ENCODE results near the gene PSMD9. TPM values are rescaled to one million over a fixed set of nuclear protein-coding genes. Genes with fewer than 3 reads are reported as not detected.
A peak's percentile ranks its signal among the peaks of the same experiment; 100 is the strongest.
"Not testable (repeated sequence)": the region's sequence is repeated elsewhere in the genome, so short reads cannot be mapped to it uniquely, and the experiment has no call there.

PSMD9 gene
- total RNA-seq, 1 experiment from 2014 or later = 62.7 TPM

DNA sequence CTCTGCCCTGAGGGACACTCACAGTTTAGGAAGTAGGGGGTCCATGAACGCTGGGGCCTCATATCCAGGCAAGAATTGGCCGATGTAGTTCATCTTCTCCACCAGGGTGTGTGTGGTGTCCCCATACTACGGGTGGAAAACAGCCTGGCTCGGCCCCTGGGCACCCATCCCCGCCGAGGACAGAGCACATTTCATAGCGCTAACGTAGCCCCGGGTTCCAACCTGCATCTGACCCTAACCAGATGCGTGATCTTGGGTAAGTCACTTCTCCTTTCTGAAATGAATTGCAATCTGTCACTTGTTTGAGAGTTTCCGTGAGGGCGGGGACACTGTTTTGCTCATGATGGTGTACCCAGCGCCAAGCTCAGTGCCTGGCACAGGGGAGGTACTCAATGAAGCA is 38.9 kb upstream of the PSMD9 start:
- H3K4me1 ChIP-seq (ENCODE audit: control insufficient read depth, insufficient read depth, low read length) = no peaks in the 10 kb centered on the region
- DNase-seq (ENCODE audit: low read depth, low spot score) (no peak), ATAC-seq (peak; percentile 56; the same call in 1 of the 2 replicates)
- POLR2A ChIA-PET = no interaction called here
- no peak for TF ChIP-seq TCF7L2 (IDR thresholded peaks at IDR 0.05; ENCODE audit: low read depth, low read length)
- TF ChIP-seq, protein P1, sequence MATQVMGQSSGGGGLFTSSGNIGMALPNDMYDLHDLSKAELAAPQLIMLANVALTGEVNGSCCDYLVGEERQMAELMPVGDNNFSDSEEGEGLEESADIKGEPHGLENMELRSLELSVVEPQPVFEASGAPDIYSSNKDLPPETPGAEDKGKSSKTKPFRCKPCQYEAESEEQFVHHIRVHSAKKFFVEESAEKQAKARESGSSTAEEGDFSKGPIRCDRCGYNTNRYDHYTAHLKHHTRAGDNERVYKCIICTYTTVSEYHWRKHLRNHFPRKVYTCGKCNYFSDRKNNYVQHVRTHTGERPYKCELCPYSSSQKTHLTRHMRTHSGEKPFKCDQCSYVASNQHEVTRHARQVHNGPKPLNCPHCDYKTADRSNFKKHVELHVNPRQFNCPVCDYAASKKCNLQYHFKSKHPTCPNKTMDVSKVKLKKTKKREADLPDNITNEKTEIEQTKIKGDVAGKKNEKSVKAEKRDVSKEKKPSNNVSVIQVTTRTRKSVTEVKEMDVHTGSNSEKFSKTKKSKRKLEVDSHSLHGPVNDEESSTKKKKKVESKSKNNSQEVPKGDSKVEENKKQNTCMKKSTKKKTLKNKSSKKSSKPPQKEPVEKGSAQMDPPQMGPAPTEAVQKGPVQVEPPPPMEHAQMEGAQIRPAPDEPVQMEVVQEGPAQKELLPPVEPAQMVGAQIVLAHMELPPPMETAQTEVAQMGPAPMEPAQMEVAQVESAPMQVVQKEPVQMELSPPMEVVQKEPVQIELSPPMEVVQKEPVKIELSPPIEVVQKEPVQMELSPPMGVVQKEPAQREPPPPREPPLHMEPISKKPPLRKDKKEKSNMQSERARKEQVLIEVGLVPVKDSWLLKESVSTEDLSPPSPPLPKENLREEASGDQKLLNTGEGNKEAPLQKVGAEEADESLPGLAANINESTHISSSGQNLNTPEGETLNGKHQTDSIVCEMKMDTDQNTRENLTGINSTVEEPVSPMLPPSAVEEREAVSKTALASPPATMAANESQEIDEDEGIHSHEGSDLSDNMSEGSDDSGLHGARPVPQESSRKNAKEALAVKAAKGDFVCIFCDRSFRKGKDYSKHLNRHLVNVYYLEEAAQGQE (IDR thresholded peaks at IDR 0.05; ENCODE audit: insufficient read depth in 1 of 2, low read depth in 2 of 2, low read length in 1 of 2) = no peak
- in situ Hi-C loops (cut with HindIII; ENCODE audit: low pct_unique_long_range_greater_than_20kb, low sequenced_read_pairs) = no loop called here
- intact Hi-C loops (cut with micrococcal nuclease; ENCODE audit: unreplicated experiment) = no loop called here
- CTCF ChIA-PET = no interaction called here
- no peaks in the 10 kb centered on the region for H3K9me3 ChIP-seq (ENCODE audit: control insufficient read depth, insufficient read depth, low read depth, low read length)
- no peaks in the 10 kb centered on the region for H3K36me3 ChIP-seq (ENCODE audit: control insufficient read depth, insufficient read depth, low read length)
- H3K27ac ChIP-seq (ENCODE audit: low read length) = no peak overlapping the region
- no peak overlapping the region for H3K4me3 ChIP-seq (ENCODE audit: low read depth in 2 of 2, low read length in 2 of 2)
- BruUV-seq (replicated peaks) = no TSS peak
- no peaks in the 10 kb centered on the region for H3K27me3 ChIP-seq (ENCODE audit: control insufficient read depth, insufficient read depth, low read length)

DNA sequence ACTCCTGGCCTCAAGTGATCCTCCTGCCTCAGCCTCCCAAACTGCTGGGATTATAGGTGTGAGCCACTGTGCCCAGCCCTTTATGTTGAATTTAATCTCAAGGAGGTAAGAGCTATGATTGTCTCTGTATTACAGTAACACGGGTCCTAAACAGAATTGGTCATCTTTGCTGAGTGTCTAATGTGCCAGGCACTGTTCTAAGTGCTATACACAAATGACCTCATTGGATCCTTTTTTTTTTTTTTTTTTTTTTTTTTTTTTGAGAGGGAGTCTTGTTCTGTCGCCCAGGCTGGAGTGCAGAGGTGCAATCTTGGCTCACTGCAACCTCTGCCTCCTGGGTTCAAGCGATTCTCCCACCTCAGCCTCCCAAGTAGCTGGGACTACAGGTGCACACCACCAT is 36.2 kb upstream of the PSMD9 start:
- CTCF ChIA-PET = interaction anchor here (0.5 to 0.6 kb wide), 2 partner anchors 31 to 153 kb away, joined by 5 to 15 read pairs; no protein-coding TSS in a partner anchor
- BruUV-seq (replicated peaks); intact Hi-C loops (cut with micrococcal nuclease; ENCODE audit: unreplicated experiment): not testable (repeated sequence)

DNA sequence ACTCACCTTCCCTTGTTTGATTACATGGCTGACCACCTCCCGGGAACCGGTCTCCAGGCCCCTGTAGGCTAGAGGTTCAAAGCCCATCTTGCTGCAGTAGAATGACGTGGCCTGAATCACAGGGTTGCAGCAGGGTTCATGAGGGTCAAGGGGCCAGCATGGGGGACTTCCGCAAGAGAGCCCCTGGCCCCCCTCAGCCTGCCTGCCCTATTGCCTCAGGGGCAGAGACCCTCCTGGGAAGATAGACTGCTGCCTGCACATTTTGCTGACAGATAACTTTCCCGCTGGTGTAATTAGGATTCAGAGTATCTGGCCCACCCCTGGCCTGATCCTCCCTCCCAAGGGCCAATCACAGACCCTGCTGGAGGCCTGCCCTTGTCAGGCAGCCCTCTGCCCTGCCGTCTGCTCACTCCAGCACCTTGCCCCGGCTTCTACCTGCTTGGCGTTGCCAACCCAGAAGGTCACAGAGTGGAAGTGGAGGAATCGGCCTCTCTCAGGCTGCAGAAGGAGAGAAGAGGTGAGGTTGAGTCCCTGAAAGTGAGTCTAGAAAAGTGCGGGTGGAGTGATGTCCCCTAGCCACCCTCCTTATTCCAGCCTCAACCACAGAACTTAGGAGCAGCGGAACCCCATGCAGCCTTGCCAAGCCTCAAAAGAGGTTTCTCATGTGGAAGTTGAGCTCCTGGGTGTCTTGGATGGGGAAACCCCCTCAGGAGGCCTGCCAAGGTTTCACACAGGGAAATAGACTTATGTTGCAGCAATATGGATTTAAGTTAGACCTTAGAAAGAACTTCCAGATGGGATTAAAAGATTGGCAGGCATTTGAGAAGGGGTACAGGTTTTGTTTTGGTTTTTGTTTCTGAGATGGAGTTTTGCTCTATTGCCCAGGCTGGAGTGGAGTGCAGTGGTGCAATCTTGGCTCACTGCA is 31.0 kb upstream of the PSMD9 start:
- no peak for DNase-seq (ENCODE audit: low read depth, low spot score)
- intact Hi-C loops (cut with micrococcal nuclease; ENCODE audit: unreplicated experiment) = no loop called here

More for the DNA sequence above, 36.2 kb upstream of the PSMD9 start:
- H3K4me1 ChIP-seq (ENCODE audit: control insufficient read depth, insufficient read depth, low read length); H3K27me3 ChIP-seq (ENCODE audit: control insufficient read depth, insufficient read depth, low read length); DNase-seq (ENCODE audit: low read depth, low spot score); H3K36me3 ChIP-seq (ENCODE audit: control insufficient read depth, insufficient read depth, low read length); in situ Hi-C loops (cut with HindIII; ENCODE audit: low pct_unique_long_range_greater_than_20kb, low sequenced_read_pairs); H3K4me3 ChIP-seq (ENCODE audit: low read depth in 2 of 2, low read length in 2 of 2); ATAC-seq; H3K9me3 ChIP-seq (ENCODE audit: control insufficient read depth, insufficient read depth, low read depth, low read length); H3K27ac ChIP-seq (ENCODE audit: low read length): not testable (repeated sequence)
- POLR2A ChIA-PET = interaction anchor here (0.6 kb wide), 1 partner anchor 11 kb away, joined by 9 read pairs; no protein-coding TSS in a partner anchor

More for the DNA sequence above, 31.0 kb upstream of the PSMD9 start:
- peak; percentile 31; the same call in 1 of the 2 replicates for ATAC-seq
- no peaks in the 10 kb centered on the region for H3K27me3 ChIP-seq (ENCODE audit: control insufficient read depth, insufficient read depth, low read length)
- in situ Hi-C loops (cut with HindIII; ENCODE audit: low pct_unique_long_range_greater_than_20kb, low sequenced_read_pairs) = no loop called here
- H3K36me3 ChIP-seq (ENCODE audit: control insufficient read depth, insufficient read depth, low read length) = no peaks in the 10 kb centered on the region
- no peak overlapping the region for H3K4me3 ChIP-seq (ENCODE audit: low read depth in 2 of 2, low read length in 2 of 2)
- no TSS peak for BruUV-seq (replicated peaks)
- TF ChIP-seq, protein P1 (IDR thresholded peaks at IDR 0.05; ENCODE audit: insufficient read depth in 1 of 2, low read depth in 2 of 2, low read length in 1 of 2) = no peak
- TF ChIP-seq SIN3A (IDR thresholded peaks at IDR 0.05; ENCODE audit: borderline replicate concordance, insufficient read depth, low read depth, low read length) = no peak
- TF ChIP-seq, protein P2, sequence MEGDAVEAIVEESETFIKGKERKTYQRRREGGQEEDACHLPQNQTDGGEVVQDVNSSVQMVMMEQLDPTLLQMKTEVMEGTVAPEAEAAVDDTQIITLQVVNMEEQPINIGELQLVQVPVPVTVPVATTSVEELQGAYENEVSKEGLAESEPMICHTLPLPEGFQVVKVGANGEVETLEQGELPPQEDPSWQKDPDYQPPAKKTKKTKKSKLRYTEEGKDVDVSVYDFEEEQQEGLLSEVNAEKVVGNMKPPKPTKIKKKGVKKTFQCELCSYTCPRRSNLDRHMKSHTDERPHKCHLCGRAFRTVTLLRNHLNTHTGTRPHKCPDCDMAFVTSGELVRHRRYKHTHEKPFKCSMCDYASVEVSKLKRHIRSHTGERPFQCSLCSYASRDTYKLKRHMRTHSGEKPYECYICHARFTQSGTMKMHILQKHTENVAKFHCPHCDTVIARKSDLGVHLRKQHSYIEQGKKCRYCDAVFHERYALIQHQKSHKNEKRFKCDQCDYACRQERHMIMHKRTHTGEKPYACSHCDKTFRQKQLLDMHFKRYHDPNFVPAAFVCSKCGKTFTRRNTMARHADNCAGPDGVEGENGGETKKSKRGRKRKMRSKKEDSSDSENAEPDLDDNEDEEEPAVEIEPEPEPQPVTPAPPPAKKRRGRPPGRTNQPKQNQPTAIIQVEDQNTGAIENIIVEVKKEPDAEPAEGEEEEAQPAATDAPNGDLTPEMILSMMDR (IDR thresholded peaks at IDR 0.05) = no peak
- TF ChIP-seq TCF7L2 (IDR thresholded peaks at IDR 0.05; ENCODE audit: low read depth, low read length) = no peak
- TF ChIP-seq POLR2AphosphoS5 (IDR thresholded peaks at IDR 0.05; ENCODE audit: low read depth, low read length) = no peak
- peaks cover 23% of the 10 kb centered on the region for H3K4me1 ChIP-seq (ENCODE audit: control insufficient read depth, insufficient read depth, low read length)
- ChIA-PET CTCF (no interaction called here), POLR2A (no interaction called here)
- H3K9me3 ChIP-seq (ENCODE audit: control insufficient read depth, insufficient read depth, low read depth, low read length) = no peaks in the 10 kb centered on the region
- H3K27ac ChIP-seq (ENCODE audit: low read length) = no peak overlapping the region

Data from Panc1 (cell line).